ENCODE results near the gene C1QTNF6.

GRCh38 chr22:37195921-37196320 lies 7.9 kb upstream of the C1QTNF6 start:
- TF ChIP-seq CTCF (conservative IDR thresholded peaks at IDR 0.05) (no peak), EZH2 (IDR thresholded peaks at IDR 0.05; ENCODE audit: low read depth) (no peak)

All from PC-9 (cell line).